HPDE6-E6E7 (cell line): ENCODE data around the gene NAV3.

Experiments used
- DNase-seq: peaks from one replicate; pipeline ENCODE4 v3.0.0; 2011; ENCODE audit warnings: missing footprints; ENCODE audit errors: extremely low spot score

The NAV3 gene

GRCh38 chr12:78187741-78188140 lies 357.0 kb downstream of the NAV3 start:
- no peak for DNase-seq

- no peak for DNase-seq
These were observed 359.0 kb downstream of the NAV3 start for GRCh38 chr12:78189656-78190055.

- no peak for DNase-seq
These were observed 360.9 kb downstream of the NAV3 start for GRCh38 chr12:78191611-78192010.

GRCh38 chr12:78192979-78193378 lies 362.3 kb downstream of the NAV3 start:
- no peak for DNase-seq

- DNase-seq = no peak
These were observed 363.8 kb downstream of the NAV3 start for GRCh38 chr12:78194448-78194847.

GRCh38 chr12:78198896-78199295 lies 368.2 kb downstream of the NAV3 start:
- no peak for DNase-seq

GRCh38 chr12:78199926-78200325 lies 369.2 kb downstream of the NAV3 start:
- no peak for DNase-seq

- no peak for DNase-seq
These were observed 374.2 kb downstream of the NAV3 start for GRCh38 chr12:78204926-78205325.

- DNase-seq = no peak
These were observed 377.4 kb downstream of the NAV3 start for GRCh38 chr12:78208092-78208491.

- no peak for DNase-seq
These were observed 379.3 kb downstream of the NAV3 start for GRCh38 chr12:78209846-78210505.

- no peak for DNase-seq
These were observed 379.8 kb downstream of the NAV3 start for GRCh38 chr12:78210506-78210860.

GRCh38 chr12:78210894-78211302 lies 380.2 kb downstream of the NAV3 start:
- no peak for DNase-seq

- no peak for DNase-seq
These were observed 390.1 kb downstream of the NAV3 start for GRCh38 chr12:78220811-78221210.

- DNase-seq = no peak
These were observed 393.5 kb downstream of the NAV3 start for GRCh38 chr12:78224154-78224553.

GRCh38 chr12:78226763-78227162 lies 396.1 kb downstream of the NAV3 start:
- DNase-seq = no peak

- peak; percentile 21 for DNase-seq
These were observed 399.0 kb downstream of the NAV3 start for GRCh38 chr12:78229591-78230101.

GRCh38 chr12:78232756-78233155 lies 402.1 kb downstream of the NAV3 start:
- DNase-seq = no peak

- DNase-seq = no peak
These were observed 405.6 kb downstream of the NAV3 start for GRCh38 chr12:78236264-78236663.

GRCh38 chr12:78239544-78239943 lies 408.9 kb downstream of the NAV3 start:
- DNase-seq = no peak

- no peak for DNase-seq
These were observed 410.1 kb downstream of the NAV3 start for GRCh38 chr12:78240827-78241226.

- no peak for DNase-seq
These were observed 410.8 kb downstream of the NAV3 start for GRCh38 chr12:78241446-78241845.

- DNase-seq = no peak
These were observed 414.3 kb downstream of the NAV3 start for GRCh38 chr12:78244916-78245507.

GRCh38 chr12:78248321-78248720 lies 417.6 kb downstream of the NAV3 start:
- DNase-seq = no peak

GRCh38 chr12:78249578-78249977 lies 418.9 kb downstream of the NAV3 start:
- DNase-seq = no peak
